Prostate gland (tissue), 2 donors: Measurements from ENCODE around the gene AOPEP.

Source experiments
- POLR2AphosphoS5 ChIP-seq: sonication (generic); formaldehyde crosslinking; IDR thresholded peaks from one replicate; pipeline ENCODE4 v1.6.1; 2017; ENCODE audit warnings: antibody characterized with exemption
- TF ChIP-seq, protein P1 (sequence below), 4 experiments: fragments of 200-600 bp in 2 of 4; fragments of 450-650 bp in 2 of 4; sonication (generic) in 2 of 4; IDR thresholded peaks; 1 replicate in 3 of 4; 2 replicates in 1 of 4; pipeline ENCODE4 v1.5.1; 2016 to 2019; ENCODE audit warnings: antibody characterized with exemption in 4 of 4, mild to moderate bottlenecking in 2 of 4, moderate library complexity in 2 of 4

DNA sequence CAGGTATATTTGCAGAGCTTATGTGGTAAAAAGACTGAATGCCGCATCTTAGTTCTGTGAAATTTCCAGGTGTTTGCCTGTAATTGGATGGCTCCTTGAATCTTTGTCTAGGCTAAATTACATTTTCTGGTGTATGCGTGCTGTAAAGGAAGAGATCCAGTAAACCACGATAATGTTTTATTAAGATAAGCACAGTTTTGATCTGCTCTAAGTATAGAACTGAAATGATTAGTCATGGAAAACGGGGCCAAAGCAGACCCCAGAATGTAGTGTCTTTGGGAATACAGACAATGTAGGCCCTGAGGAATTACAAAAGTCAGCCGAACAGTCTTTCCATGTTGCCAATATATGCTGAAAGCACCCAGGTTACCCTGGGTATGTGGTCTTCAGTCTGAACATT, 333.7 kb downstream of the AOPEP start:
- no peak for TF ChIP-seq POLR2AphosphoS5
- TF ChIP-seq, protein P1, sequence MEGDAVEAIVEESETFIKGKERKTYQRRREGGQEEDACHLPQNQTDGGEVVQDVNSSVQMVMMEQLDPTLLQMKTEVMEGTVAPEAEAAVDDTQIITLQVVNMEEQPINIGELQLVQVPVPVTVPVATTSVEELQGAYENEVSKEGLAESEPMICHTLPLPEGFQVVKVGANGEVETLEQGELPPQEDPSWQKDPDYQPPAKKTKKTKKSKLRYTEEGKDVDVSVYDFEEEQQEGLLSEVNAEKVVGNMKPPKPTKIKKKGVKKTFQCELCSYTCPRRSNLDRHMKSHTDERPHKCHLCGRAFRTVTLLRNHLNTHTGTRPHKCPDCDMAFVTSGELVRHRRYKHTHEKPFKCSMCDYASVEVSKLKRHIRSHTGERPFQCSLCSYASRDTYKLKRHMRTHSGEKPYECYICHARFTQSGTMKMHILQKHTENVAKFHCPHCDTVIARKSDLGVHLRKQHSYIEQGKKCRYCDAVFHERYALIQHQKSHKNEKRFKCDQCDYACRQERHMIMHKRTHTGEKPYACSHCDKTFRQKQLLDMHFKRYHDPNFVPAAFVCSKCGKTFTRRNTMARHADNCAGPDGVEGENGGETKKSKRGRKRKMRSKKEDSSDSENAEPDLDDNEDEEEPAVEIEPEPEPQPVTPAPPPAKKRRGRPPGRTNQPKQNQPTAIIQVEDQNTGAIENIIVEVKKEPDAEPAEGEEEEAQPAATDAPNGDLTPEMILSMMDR (IDR thresholded peaks at IDR 0.05): no peak
